K562 (cell line): Measurements from ENCODE around the gene BRINP2. TPM values are rescaled to one million over a fixed set of nuclear protein-coding genes. Genes with fewer than 3 reads are reported as not detected.

Source experiments
- ATAC-seq: fragments of 200-7000 bp; cut with Tn5 transposase; 3 replicates; pipeline ENCODE4 v1.9.1; 2020; ENCODE audit warnings: moderate library complexity
- BruUV-seq: library from RNA; stranded (reverse); fragments of 400-500 nt; replicated peaks from 2 replicates; lab custom pipeline; 2021; lab: Mats Ljungman, UMichigan
- CTCF ChIA-PET: fragments of 300-600 bp; formaldehyde crosslinking; extraction: SDS; loops from one replicate; lab custom pipeline; 2021; ENCODE audit warnings: low intra/inter-chr PET ratio; lab: Yijun Ruan, JAX
- POLR2A ChIA-PET: fragments of 300-600, 350-650 bp; sonication (Branson Sonifier 250); formaldehyde crosslinking; extraction: SDS; loops from one replicate; lab custom pipeline; 2021; ENCODE audit warnings: antibody characterized with exemption, inconsistent platforms; lab: Yijun Ruan, JAX
- DNase-seq, 4 experiments: peaks; one replicate each; pipeline versions ENCODE4 v3.0.0 to v3.0.0-alpha.2; 2011 to 2018; ENCODE audit warnings: low spot score in 3 of 4, mixed read lengths in 3 of 4; ENCODE audit errors: extremely low read depth in 1 of 4
- FAIRE-seq: peaks from 2 replicates; lab custom pipeline; 2011; peaks lifted over from hg19 to GRCh38; lab: Jason Lieb, UNC
- H2AFZ ChIP-seq: 2 replicates; pipeline ENCODE4 v1.6.0; 2011; ENCODE audit warnings: low read depth, low read length, control low read depth, inconsistent platforms
- H3K27ac ChIP-seq: fragments of 200-600 bp; 3 replicates; pipeline ENCODE4 v1.8.0; 2011; ENCODE audit warnings: low read depth, mild to moderate bottlenecking, control low read depth, inconsistent platforms, low read length, moderate library complexity, mixed read lengths; ENCODE audit errors: extremely low read depth
- H3K27me3 ChIP-seq, 2 experiments: fragments of 300-600 bp in 1 of 2; 2 replicates in 1 of 2; 3 replicates in 1 of 2; pipeline versions ENCODE4 v1.6.0 to v1.8.0; 2011; ENCODE audit warnings: inconsistent platforms in 2 of 2, low read length in 2 of 2, mild to moderate bottlenecking in 1 of 2, mixed read lengths in 1 of 2, moderate library complexity in 1 of 2; ENCODE audit not compliant: control insufficient read depth in 2 of 2, insufficient read depth in 2 of 2
- H3K36me3 ChIP-seq: fragments of 300-600 bp; 3 replicates; pipeline ENCODE4 v1.8.0; 2011; ENCODE audit warnings: mild to moderate bottlenecking, low read length, inconsistent platforms; ENCODE audit not compliant: control insufficient read depth, insufficient read depth
- H3K4me1 ChIP-seq, 2 experiments: fragments of 200-600 bp in 1 of 2; replicated peaks in 1 of 2; 2 replicates in 1 of 2; 3 replicates in 1 of 2; pipeline versions ENCODE4 v1.5.1 to v1.8.0; 2011; ENCODE audit warnings: inconsistent platforms in 2 of 2, low read length in 2 of 2, mild to moderate bottlenecking in 1 of 2, mixed read lengths in 1 of 2, moderate library complexity in 1 of 2; ENCODE audit not compliant: control insufficient read depth in 2 of 2, insufficient read depth in 2 of 2
- H3K4me2 ChIP-seq: 2 replicates; pipeline ENCODE4 v1.6.1; 2011; ENCODE audit warnings: low read length, control low read depth, inconsistent platforms, mixed read lengths; ENCODE audit not compliant: insufficient read depth
- H3K4me3 ChIP-seq: fragments of 200-600 bp; sonication (generic), shearing (Covaris generic); 2 replicates; pipeline ENCODE4 v1.5.1; 2016; ENCODE audit warnings: control low read depth, inconsistent platforms
- H3K79me2 ChIP-seq: fragments of 200-600 bp; 3 replicates; pipeline ENCODE4 v1.8.0; 2011; ENCODE audit warnings: low read length, inconsistent platforms; ENCODE audit not compliant: control insufficient read depth, insufficient read depth
- H3K9ac ChIP-seq, 2 experiments: 2 replicates each; pipeline versions ENCODE4 v1.6.0 to v1.6.1; 2011; ENCODE audit warnings: low read depth in 2 of 2, low read length in 2 of 2, control low read depth in 1 of 2, inconsistent platforms in 1 of 2, mild to moderate bottlenecking in 1 of 2, mixed read lengths in 1 of 2; ENCODE audit not compliant: insufficient read depth in 1 of 2
- H3K9me1 ChIP-seq: one replicate; pipeline ENCODE4 v1.6.0; 2011; ENCODE audit warnings: inconsistent platforms, mild to moderate bottlenecking, low read length, moderate library complexity; ENCODE audit not compliant: control insufficient read depth, insufficient read depth
- H3K9me3 ChIP-seq: replicated peaks from 2 replicates; pipeline ENCODE4 v1.5.1; 2011; ENCODE audit warnings: low read depth, low read length, inconsistent platforms; ENCODE audit not compliant: control insufficient read depth, insufficient read depth
- H4K20me1 ChIP-seq: replicated peaks from 2 replicates; pipeline ENCODE4 v1.6.1; 2011; ENCODE audit warnings: low read length, inconsistent platforms, mixed read lengths; ENCODE audit not compliant: control insufficient read depth, insufficient read depth
- ARID2 ChIP-seq: fragments of 450-650 bp; IDR thresholded peaks from 2 replicates; pipeline ENCODE4 v1.6.1; 2017; ENCODE audit warnings: antibody characterized with exemption, mild to moderate bottlenecking
- C11orf30 ChIP-seq: fragments of 450-650 bp; IDR thresholded peaks from 2 replicates; pipeline ENCODE4 v1.6.1; 2016; ENCODE audit warnings: low read depth, mild to moderate bottlenecking
- CBX3 ChIP-seq, 2 experiments: IDR thresholded peaks; 1 replicate in 1 of 2; 2 replicates in 1 of 2; pipeline ENCODE4 v1.6.1; 2012; ENCODE audit warnings: inconsistent platforms in 2 of 2, low read length in 2 of 2, borderline replicate concordance in 1 of 2, control low read depth in 1 of 2
- CC2D1A ChIP-seq: fragments of 450-650 bp; IDR thresholded peaks from 2 replicates; pipeline ENCODE4 v1.6.1; 2017; ENCODE audit warnings: mild to moderate bottlenecking
- CHAMP1 ChIP-seq: fragments of 450-650 bp; IDR thresholded peaks from 2 replicates; pipeline ENCODE4 v1.6.1; 2016; ENCODE audit warnings: mild to moderate bottlenecking
- CSDE1 ChIP-seq, 2 experiments: fragments of 450-650 bp; IDR thresholded peaks; 2 replicates each; pipeline ENCODE4 v1.6.1; 2016; ENCODE audit warnings: mild to moderate bottlenecking in 1 of 2
- DEAF1 ChIP-seq: fragments of 450-650 bp; formaldehyde crosslinking; IDR thresholded peaks from 2 replicates; pipeline ENCODE4 v1.4.0; 2020; ENCODE audit warnings: mild to moderate bottlenecking, moderate library complexity
- ETV6 ChIP-seq, 3 experiments: fragments of 150-350 bp in 1 of 3; sonication (generic) in 1 of 3; formaldehyde crosslinking in 1 of 3; IDR thresholded peaks; 2 replicates each; pipeline versions ENCODE4 v1.6.1 to v1.8.0; 2014 to 2022; ENCODE audit warnings: borderline replicate concordance in 2 of 3, low read depth in 2 of 3, antibody characterized with exemption in 1 of 3, low read length in 1 of 3, mild to moderate bottlenecking in 1 of 3, missing genetic modification reagents in 1 of 3
- FIP1L1 ChIP-seq: fragments of 200-400 bp; formaldehyde crosslinking; IDR thresholded peaks from 2 replicates; pipeline ENCODE4 v1.6.1; 2018; ENCODE audit warnings: mild to moderate bottlenecking, low read depth, low read length; ENCODE audit not compliant: poor library complexity, severe bottlenecking
- HNRNPL ChIP-seq: fragments of 200-400 bp; formaldehyde crosslinking; IDR thresholded peaks from 2 replicates; pipeline ENCODE4 v1.6.1; 2017; ENCODE audit warnings: low read depth, mild to moderate bottlenecking, low read length
- KDM2B ChIP-seq: fragments of 250-450 bp; sonication (Bioruptor Pico); IDR thresholded peaks from 2 replicates; pipeline ENCODE4 v1.8.0; 2021; ENCODE audit warnings: mild to moderate bottlenecking, moderate library complexity
- LARP7 ChIP-seq: fragments of 450-650 bp; IDR thresholded peaks from 2 replicates; pipeline ENCODE4 v1.6.1; 2016
- MCM3 ChIP-seq: fragments of 450-650 bp; IDR thresholded peaks from 2 replicates; pipeline ENCODE4 v1.6.1; 2016
- NCOR1 ChIP-seq: fragments of 450-650 bp; IDR thresholded peaks from 2 replicates; pipeline ENCODE4 v1.6.1; 2016; ENCODE audit warnings: mild to moderate bottlenecking, moderate library complexity
- SMARCA5 ChIP-seq: fragments of 450-650 bp; IDR thresholded peaks from 2 replicates; pipeline ENCODE4 v1.6.1; 2016
- TRIM25 ChIP-seq: fragments of 450-650 bp; IDR thresholded peaks from 2 replicates; pipeline ENCODE4 v1.7.0; 2016; ENCODE audit warnings: borderline replicate concordance
- ZBTB2 ChIP-seq: fragments of 450-650 bp; IDR thresholded peaks from 2 replicates; pipeline ENCODE4 v1.6.1; 2016; ENCODE audit warnings: antibody characterized with exemption
- ZNF140 ChIP-seq: fragments of 250-450 bp; sonication (Bioruptor Pico); IDR thresholded peaks from 2 replicates; pipeline ENCODE4 v1.8.0; 2021; ENCODE audit warnings: moderate library complexity, mild to moderate bottlenecking, inconsistent platforms
- WGBS: fragments of 100-300 bp; shearing (Covaris generic); methylation state at CpG from one replicate; pipeline ENCODE4 v1.1.6; 2016; ENCODE audit warnings: low coverage, mixed read lengths; ENCODE audit not compliant: insufficient coverage; ENCODE audit errors: missing lambda C conversion rate; 5-methylcytosine and 5-hydroxymethylcytosine counted together
- in situ Hi-C: fragments of 300-500 bp; cut with MboI; formaldehyde crosslinking; loops from 4 replicates; pipeline ENCODE4 v1.15.0; 2018; ENCODE audit warnings: inconsistent platforms, mixed read lengths
- intact Hi-C: fragments of 100-400 bp; cut with micrococcal nuclease; formaldehyde crosslinking; loops from 2 replicates; pipeline ENCODE4 v1.14.2; 2022
- polyA plus RNA-seq, 8 experiments: library from polyadenylated mRNA; depleted of rRNA in 4 of 8; stranded (reverse) in 5 of 8; unstranded in 3 of 8; fragments of >200 nt; fragmentation: Nextera tagmentation in 2 of 8; fragmentation: Illumina TruSeq in 1 of 8; extraction: Ambion mirVana in 2 of 8; extraction: Trizol in 1 of 8; gene quantifications; 2 replicates each; pipeline versions ENCODE4 v1.2.1 to v1.2.3, GENCODE V29; 2011 to 2014; ENCODE audit warnings: inconsistent platforms in 1 of 8, missing spikeins in 1 of 8
- total RNA-seq, 7 experiments: library from RNA; depleted of rRNA in 6 of 7; stranded (reverse); fragments of >200 nt in 6 of 7; fragmentation: Illumina TruSeq in 2 of 7; extraction: Trizol in 2 of 7; gene quantifications; 2 replicates each; pipeline versions ENCODE4 v1.2.1 to v1.2.3, GENCODE V29; 2011 to 2021; ENCODE audit warnings: low replicate concordance in 1 of 7

BRINP2 gene
- total and polyA plus RNA-seq, 9 of the 15 experiments (the other 6 are each of a cell fraction or from before 2014, with no cell fraction given) = not detected

- no peaks in the 10 kb centered on the region for H3K36me3 ChIP-seq
- no peaks in the 10 kb centered on the region for H3K9me1 ChIP-seq
- H2AFZ ChIP-seq = no peak overlapping the region
- intact Hi-C loops (no loop called here), in situ Hi-C loops (no loop called here)
- BruUV-seq = no TSS peak
- H3K4me2 ChIP-seq = no peak overlapping the region
- H4K20me1 ChIP-seq = no peaks in the 10 kb centered on the region
- ChIA-PET CTCF (no interaction called here), POLR2A (no interaction called here)
- no peaks in the 10 kb centered on the region for H3K79me2 ChIP-seq
- no peaks in the 10 kb centered on the region; a peak in 1 of 5 replicates for H3K27me3 ChIP-seq
- no peak overlapping the region for H3K4me3 ChIP-seq
- TF ChIP-seq C11orf30 = no peak
- TF ChIP-seq CHAMP1 = no peak
- TF ChIP-seq LARP7 = no peak
- TF ChIP-seq CC2D1A = no peak
- TF ChIP-seq DEAF1 (CRISPR knock-in tag) = no peak
- no peak for TF ChIP-seq CSDE1 (IDR thresholded peaks at IDR 0.05)
- no peak for TF ChIP-seq ZBTB2
- no peak for TF ChIP-seq SMARCA5
- no peak for TF ChIP-seq ETV6 (IDR thresholded peaks at IDR 0.05; ENCODE audit: borderline replicate concordance in 1 of 2, low read depth in 2 of 2, low read length in 1 of 2)
- TF ChIP-seq ETV6 (CRISPR knock-in tag; IDR thresholded peaks at IDR 0.05; ENCODE audit: borderline replicate concordance) = no peak
- TF ChIP-seq CBX3 (IDR thresholded peaks at IDR 0.05; ENCODE audit: borderline replicate concordance in 1 of 2, low read length in 2 of 2) = no peak
- no peak for TF ChIP-seq NCOR1
- no peak for TF ChIP-seq FIP1L1
- no peak for TF ChIP-seq ARID2
- TF ChIP-seq KDM2B (CRISPR knock-in tag) = no peak
- no peak for TF ChIP-seq MCM3
- no peak for TF ChIP-seq HNRNPL
- TF ChIP-seq ZNF140 (CRISPR knock-in tag) = no peak
- no peak for TF ChIP-seq TRIM25
- DNase-seq (no peak), FAIRE-seq (no peak), ATAC-seq (no peak)
- WGBS = 2% methylated on average over 2 of the region's 2 CpGs
- no peak overlapping the region for H3K9ac ChIP-seq
- no peaks in the 10 kb centered on the region for H3K9me3 ChIP-seq
- no peaks in the 10 kb centered on the region for H3K4me1 ChIP-seq
- no peak overlapping the region for H3K27ac ChIP-seq
These were observed 24.3 kb upstream of the BRINP2 start for GRCh38 chr1:177146499-177146898.
